GM18951 (cell line): ENCODE data around the gene C6orf62.

ENCODE experiments used
- POLR2A ChIP-seq: IDR thresholded peaks from 4 replicates; pipeline ENCODE4 v1.6.1; 2011; ENCODE audit warnings: mild to moderate bottlenecking; ENCODE audit not compliant: insufficient read length, insufficient read depth; ENCODE audit errors: extremely low read depth
- in situ Hi-C: fragments of 300-500 bp; cut with MboI; formaldehyde crosslinking; loops from one replicate; pipeline ENCODE4 v1.12.0; 2022; ENCODE audit warnings: low sequenced_read_pairs, mixed read lengths, inconsistent platforms; ENCODE audit not compliant: unreplicated experiment

The C6orf62 gene

DNA sequence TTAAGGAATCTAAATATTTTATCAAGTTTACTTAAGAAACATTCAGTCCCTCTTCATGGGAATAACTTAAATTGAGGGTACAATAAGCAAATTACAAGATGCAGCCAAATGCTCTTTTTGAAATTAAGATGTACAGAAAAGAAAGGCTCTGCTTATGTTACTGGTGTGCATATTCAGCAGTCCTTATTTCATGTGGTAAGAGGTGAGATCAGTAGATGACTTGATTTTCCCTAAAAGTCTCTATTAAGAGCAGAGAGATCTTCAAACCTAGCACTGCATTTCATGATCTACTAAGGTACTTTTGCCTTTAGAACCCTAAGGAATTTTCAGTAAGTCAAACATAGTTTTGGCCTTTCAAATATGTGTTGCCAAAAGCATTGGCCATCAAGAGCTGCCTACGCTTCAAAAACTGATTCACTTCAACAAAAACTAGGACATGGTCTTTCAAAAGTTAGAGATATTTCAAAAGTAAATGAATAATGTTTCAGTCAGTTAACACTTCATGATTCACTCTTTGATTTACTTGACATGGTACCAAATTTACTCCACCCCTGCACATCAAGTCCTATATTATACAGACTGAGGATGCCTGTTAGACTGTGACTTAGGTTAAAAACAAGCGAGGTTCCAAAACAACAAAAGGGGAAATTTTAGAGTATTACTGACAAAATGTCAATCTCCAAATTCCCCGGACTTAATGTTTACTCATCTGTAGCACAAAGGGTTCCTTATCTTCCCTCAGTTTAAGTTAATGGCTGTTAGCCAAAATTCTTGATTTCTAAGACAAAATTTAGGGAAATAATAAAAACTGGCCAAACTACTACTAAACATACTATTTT is 19.2 kb downstream of the C6orf62 start:
- no peak for TF ChIP-seq POLR2A
- in situ Hi-C loops, result loop anchor here (10.0 kb wide), 1 partner anchor 415 kb away; no protein-coding TSS in a partner anchor

- no peak for TF ChIP-seq POLR2A
- in situ Hi-C loops, result loop anchor here (10.0 kb wide), 1 partner anchor 411 kb away; no protein-coding TSS in a partner anchor
These were observed 22.9 kb downstream of the C6orf62 start for GRCh38 chr6:24696097-24696496.

GRCh38 chr6:24695635-24696034 is 23.3 kb downstream of the C6orf62 start:
- in situ Hi-C loops, result loop anchor here (10.0 kb wide), 1 partner anchor 411 kb away; no protein-coding TSS in a partner anchor

GRCh38 chr6:24694198-24694597 is 24.8 kb downstream of the C6orf62 start:
- in situ Hi-C loops, result loop anchor here (10.0 kb wide), 1 partner anchor 409 kb away; no protein-coding TSS in a partner anchor
- TF ChIP-seq POLR2A, result no peak

DNA sequence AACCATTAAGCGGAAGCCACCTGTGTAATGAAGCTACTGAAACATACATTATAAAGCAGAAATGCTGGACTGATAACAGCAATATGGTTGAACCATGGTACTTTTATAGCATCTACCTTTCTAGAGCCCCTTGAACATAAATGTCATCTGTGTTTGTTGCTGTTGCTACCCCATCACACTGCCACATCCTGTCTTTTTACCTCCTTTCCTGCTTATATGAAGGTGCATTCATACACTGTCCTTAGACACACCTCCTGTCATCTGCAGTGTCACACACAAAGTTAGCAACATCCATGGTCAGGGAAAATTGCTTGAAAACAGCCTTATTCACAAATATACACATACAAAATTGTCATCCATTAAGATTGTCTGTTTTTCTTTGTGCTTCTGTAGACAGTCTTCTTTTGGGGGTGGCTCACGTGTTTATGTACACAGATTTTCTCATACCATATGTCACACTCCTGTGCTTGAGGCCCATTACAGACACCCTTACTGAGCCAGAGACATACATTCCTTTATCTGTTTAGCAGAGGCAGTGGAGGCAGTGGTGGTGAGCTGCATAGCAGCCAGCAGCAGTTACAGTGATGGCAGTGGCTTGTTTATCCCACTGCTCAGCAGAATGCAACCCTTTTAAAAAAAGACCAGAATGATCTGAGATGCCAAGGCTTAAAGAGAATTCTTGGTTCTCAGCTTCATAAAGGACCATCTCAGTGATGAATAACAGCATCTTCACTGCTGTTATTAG is 25.9 kb downstream of the C6orf62 start:
- TF ChIP-seq POLR2A, result no peak

GRCh38 chr6:24692415-24692814 is 26.5 kb downstream of the C6orf62 start:
- in situ Hi-C loops, result loop anchor here (10.0 kb wide), 1 partner anchor 408 kb away; no protein-coding TSS in a partner anchor
- TF ChIP-seq POLR2A, result no peak

More for the DNA sequence above, 25.9 kb downstream of the C6orf62 start:
- in situ Hi-C loops, result loop anchor here (10.0 kb wide), 1 partner anchor 408 kb away; no protein-coding TSS in a partner anchor

- in situ Hi-C loops, result loop anchor here (10.0 kb wide), 1 partner anchor 407 kb away; no protein-coding TSS in a partner anchor
- TF ChIP-seq POLR2A, result no peak
These were observed 27.0 kb downstream of the C6orf62 start for GRCh38 chr6:24692003-24692402.

GRCh38 chr6:24691550-24691949 is 27.4 kb downstream of the C6orf62 start:
- no peak for TF ChIP-seq POLR2A
- in situ Hi-C loops, result loop anchor here (10.0 kb wide), 1 partner anchor 407 kb away; no protein-coding TSS in a partner anchor

- in situ Hi-C loops, result loop anchor here (10.0 kb wide), 1 partner anchor 406 kb away; no protein-coding TSS in a partner anchor
- TF ChIP-seq POLR2A, result no peak
These were observed 28.4 kb downstream of the C6orf62 start for GRCh38 chr6:24690593-24690992.

DNA sequence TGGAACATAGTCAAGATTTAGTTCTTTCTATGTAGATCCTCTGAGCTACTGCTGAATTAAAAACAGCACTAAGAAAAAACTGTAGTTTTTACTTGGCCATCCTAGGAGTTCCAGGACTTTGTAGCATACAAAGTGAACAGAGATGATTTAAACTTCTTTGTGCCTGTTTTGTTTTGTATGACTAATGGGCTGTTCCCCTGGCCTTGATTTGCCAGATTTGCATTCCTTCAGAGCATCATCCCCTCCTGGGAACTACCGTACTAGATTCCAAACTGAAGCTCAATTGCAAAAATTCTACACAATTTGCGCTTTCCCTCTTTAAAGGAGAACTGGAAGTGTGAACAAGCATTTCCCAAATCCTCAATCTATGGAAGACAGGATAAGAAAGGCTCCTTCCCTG is 29.0 kb downstream of the C6orf62 start:
- in situ Hi-C loops, result loop anchor here (10.0 kb wide), 1 partner anchor 405 kb away; no protein-coding TSS in a partner anchor
- TF ChIP-seq POLR2A, result no peak

DNA sequence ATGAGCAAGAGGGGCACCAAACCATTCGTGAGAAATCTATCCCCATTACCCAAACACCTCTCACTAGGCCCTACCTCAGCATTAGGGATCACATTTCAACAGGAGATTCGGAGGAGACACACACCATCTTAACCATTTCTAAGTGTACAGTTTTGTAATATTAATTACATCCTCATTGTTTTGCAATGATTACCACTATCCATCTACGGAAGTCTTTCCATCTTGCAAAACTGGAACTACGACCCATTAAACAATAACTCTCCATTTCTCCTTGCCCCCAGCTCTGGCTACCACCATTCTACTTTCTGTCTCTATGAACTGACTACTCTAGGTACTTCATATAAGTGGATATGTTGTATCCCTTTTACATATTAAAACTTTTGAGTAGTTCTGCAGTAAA is 32.0 kb downstream of the C6orf62 start:
- in situ Hi-C loops, result no loop called here
- no peak for TF ChIP-seq POLR2A

DNA sequence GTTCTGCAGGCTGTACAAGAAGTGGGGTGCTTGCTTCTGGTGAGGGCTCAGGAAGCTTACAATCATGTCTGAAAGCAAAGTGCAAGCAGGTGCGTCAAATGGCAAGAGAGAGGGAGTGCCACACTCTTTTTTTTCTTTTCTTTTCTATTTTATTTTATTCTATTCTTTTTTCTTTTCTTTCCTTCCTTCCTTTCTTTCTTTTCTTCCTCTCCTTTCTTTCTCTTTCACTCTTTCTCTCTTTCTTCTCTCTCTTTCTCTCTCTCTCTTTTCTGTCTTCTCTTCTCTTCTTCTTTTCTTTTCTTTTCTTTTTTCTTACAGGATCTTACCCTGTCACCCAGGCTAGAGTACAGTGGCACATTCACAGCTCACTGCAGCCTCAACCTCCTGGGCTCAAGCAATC is 32.5 kb downstream of the C6orf62 start:
- TF ChIP-seq POLR2A, result no peak
- in situ Hi-C loops, result no loop called here
